Measurements from ENCODE around the gene LY6G6F.

LY6G6F gene

DNA sequence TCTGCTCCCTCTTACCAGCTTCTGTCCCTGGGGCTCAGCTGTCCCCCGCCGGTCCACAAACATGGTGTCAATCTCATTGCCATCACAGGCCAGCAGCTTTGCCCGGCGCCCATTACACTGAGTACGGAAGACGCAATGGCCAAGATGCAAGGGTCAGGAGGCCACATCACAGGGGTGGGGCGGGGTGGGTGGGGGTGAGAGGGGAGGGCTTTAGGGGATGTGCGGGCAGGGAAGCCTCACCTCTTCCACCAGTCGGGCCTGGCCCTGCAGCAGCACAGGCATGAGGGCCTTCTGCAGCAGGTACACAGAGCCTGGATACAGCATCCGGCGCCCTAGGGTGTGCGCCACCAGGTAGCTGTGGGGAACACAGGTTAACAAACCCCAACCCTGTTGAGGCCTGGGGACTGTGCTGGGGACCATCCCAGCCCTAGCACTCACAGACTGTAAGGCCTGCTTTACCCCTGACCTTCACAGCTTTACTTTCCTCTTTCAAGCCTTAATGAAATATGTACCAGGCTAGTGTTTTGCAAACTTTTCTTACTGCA lies 15.0 kb upstream of the LY6G6F start:
- no peak overlapping the region for H2BK5ac ChIP-seq (ENCODE audit: low read depth, low read length, poor library complexity)
- peaks cover 64 to 67% of the 10 kb centered on the region in 2 experiments for H3K36me3 ChIP-seq (ENCODE audit: control insufficient read depth in 1 of 2, insufficient read depth in 2 of 2, low read length in 2 of 2)
- H4K12ac ChIP-seq (ENCODE audit: low read depth, low read length) = no peak overlapping the region
- H3K23ac ChIP-seq (ENCODE audit: low read length) = no peak overlapping the region
- no peak overlapping the region for H4K8ac ChIP-seq (ENCODE audit: low read depth, low read length)
- no peak overlapping the region for H3K4me3 ChIP-seq (ENCODE audit: low read depth, low read length)
- H2AFZ ChIP-seq (ENCODE audit: insufficient read depth, low read length, poor library complexity) = no peak overlapping the region
- no peak overlapping the region for H3K18ac ChIP-seq (ENCODE audit: low read length)
- H2BK12ac ChIP-seq (ENCODE audit: low read length) = no peak overlapping the region
- H3K79me1 ChIP-seq (ENCODE audit: low read length) = peaks cover 13% of the 10 kb centered on the region
- H3K4me2 ChIP-seq (ENCODE audit: low read length) = no peak overlapping the region
- H3K9ac ChIP-seq (ENCODE audit: low read length) = no peak overlapping the region
- H2AK5ac ChIP-seq (ENCODE audit: low read length) = no peak overlapping the region
- no peak overlapping the region for H2BK120ac ChIP-seq (ENCODE audit: insufficient read depth, low read length, poor library complexity)
- H3K14ac ChIP-seq (ENCODE audit: low read length) = no peak overlapping the region
- H3K27ac ChIP-seq (ENCODE audit: low read depth, low read length) = no peak overlapping the region
- H4K91ac ChIP-seq (ENCODE audit: low read depth, low read length) = no peak overlapping the region
- DNase-seq = no peak
- H3K9me3 ChIP-seq (ENCODE audit: insufficient read depth, low read depth, low read length) = no peaks in the 10 kb centered on the region
- no peak overlapping the region for H3K4ac ChIP-seq (ENCODE audit: low read depth, low read length)
- no peaks in the 10 kb centered on the region for H3K79me2 ChIP-seq (ENCODE audit: control insufficient read depth, insufficient read depth, low read length, poor library complexity)
- peaks cover 11 to 14% of the 10 kb centered on the region in 2 experiments for H3K4me1 ChIP-seq (ENCODE audit: control insufficient read depth in 1 of 2, insufficient read depth in 2 of 2, low read length in 2 of 2)
- no peaks in the 10 kb centered on the region for H3K27me3 ChIP-seq (ENCODE audit: insufficient read depth, low read length)
- no CpG with 5 or more reads among the region's 12 CpGs for WGBS (ENCODE audit: extremely low coverage, insufficient coverage, insufficient read length)

- Histone ChIP-seq H2AFZ (ENCODE audit: insufficient read depth, low read length, poor library complexity) (no peak overlapping the region), H4K91ac (ENCODE audit: low read depth, low read length) (no peak overlapping the region), H3K36me3 (ENCODE audit: control insufficient read depth in 1 of 2, insufficient read depth in 2 of 2, low read length in 2 of 2) (peaks cover 61 to 65% of the 10 kb centered on the region in 2 experiments), H2BK5ac (ENCODE audit: low read depth, low read length, poor library complexity) (no peak overlapping the region), H2BK12ac (ENCODE audit: low read length) (no peak overlapping the region), H3K9me3 (ENCODE audit: insufficient read depth, low read depth, low read length) (no peaks in the 10 kb centered on the region), H2AK5ac (ENCODE audit: low read length) (no peak overlapping the region), H4K12ac (ENCODE audit: low read depth, low read length) (no peak overlapping the region), H3K4me3 (ENCODE audit: low read depth, low read length) (no peak overlapping the region), H3K4me2 (ENCODE audit: low read length) (no peak overlapping the region), H3K27me3 (ENCODE audit: insufficient read depth, low read length) (no peaks in the 10 kb centered on the region), H4K8ac (ENCODE audit: low read depth, low read length) (no peak overlapping the region), H3K14ac (ENCODE audit: low read length) (no peak overlapping the region), H3K27ac (ENCODE audit: low read depth, low read length) (no peak overlapping the region), H3K79me2 (ENCODE audit: control insufficient read depth, insufficient read depth, low read length, poor library complexity) (no peaks in the 10 kb centered on the region), H2BK120ac (ENCODE audit: insufficient read depth, low read length, poor library complexity) (no peak overlapping the region), H3K18ac (ENCODE audit: low read length) (no peak overlapping the region), H3K23ac (ENCODE audit: low read length) (no peak overlapping the region), H3K9ac (ENCODE audit: low read length) (no peak overlapping the region), H3K4ac (ENCODE audit: low read depth, low read length) (no peak overlapping the region), H3K4me1 (ENCODE audit: control insufficient read depth in 1 of 2, insufficient read depth in 2 of 2, low read length in 2 of 2) (peaks cover 11 to 15% of the 10 kb centered on the region in 2 experiments), H3K79me1 (ENCODE audit: low read length) (peaks cover 13% of the 10 kb centered on the region)
- DNase-seq = no peak
- no CpG with 5 or more reads among the region's 4 CpGs for whole genome bisulfite sequencing (ENCODE audit: extremely low coverage, insufficient coverage, insufficient read length)
Observed at GRCh38 chr6:31692353-31692752, 14.3 kb upstream of the LY6G6F start.

GRCh38 chr6:31692886-31693285 lies 13.8 kb upstream of the LY6G6F start:
- Histone ChIP-seq H3K79me1 (ENCODE audit: low read length) (peaks cover 13% of the 10 kb centered on the region), H3K27me3 (ENCODE audit: insufficient read depth, low read length) (no peaks in the 10 kb centered on the region), H3K4me2 (ENCODE audit: low read length) (no peak overlapping the region), H3K79me2 (ENCODE audit: control insufficient read depth, insufficient read depth, low read length, poor library complexity) (no peaks in the 10 kb centered on the region), H3K9ac (ENCODE audit: low read length) (no peak overlapping the region), H3K4ac (ENCODE audit: low read depth, low read length) (no peak overlapping the region), H2BK120ac (ENCODE audit: insufficient read depth, low read length, poor library complexity) (no peak overlapping the region), H2BK12ac (ENCODE audit: low read length) (no peak overlapping the region), H3K4me3 (ENCODE audit: low read depth, low read length) (no peak overlapping the region), H3K36me3 (ENCODE audit: control insufficient read depth in 1 of 2, insufficient read depth in 2 of 2, low read length in 2 of 2) (peaks cover 58 to 59% of the 10 kb centered on the region in 2 experiments), H3K23ac (ENCODE audit: low read length) (no peak overlapping the region), H3K4me1 (ENCODE audit: control insufficient read depth in 1 of 2, insufficient read depth in 2 of 2, low read length in 2 of 2) (peaks cover 11 to 15% of the 10 kb centered on the region in 2 experiments), H4K91ac (ENCODE audit: low read depth, low read length) (no peak overlapping the region), H4K12ac (ENCODE audit: low read depth, low read length) (no peak overlapping the region), H3K9me3 (ENCODE audit: insufficient read depth, low read depth, low read length) (no peaks in the 10 kb centered on the region), H2BK5ac (ENCODE audit: low read depth, low read length, poor library complexity) (no peak overlapping the region), H4K8ac (ENCODE audit: low read depth, low read length) (no peak overlapping the region), H3K18ac (ENCODE audit: low read length) (no peak overlapping the region), H3K27ac (ENCODE audit: low read depth, low read length) (no peak overlapping the region), H2AFZ (ENCODE audit: insufficient read depth, low read length, poor library complexity) (no peak overlapping the region), H3K14ac (ENCODE audit: low read length) (no peak overlapping the region), H2AK5ac (ENCODE audit: low read length) (no peak overlapping the region)
- no CpG with 5 or more reads among the region's 9 CpGs for WGBS (ENCODE audit: extremely low coverage, insufficient coverage, insufficient read length)
- DNase-seq = no peak

DNA sequence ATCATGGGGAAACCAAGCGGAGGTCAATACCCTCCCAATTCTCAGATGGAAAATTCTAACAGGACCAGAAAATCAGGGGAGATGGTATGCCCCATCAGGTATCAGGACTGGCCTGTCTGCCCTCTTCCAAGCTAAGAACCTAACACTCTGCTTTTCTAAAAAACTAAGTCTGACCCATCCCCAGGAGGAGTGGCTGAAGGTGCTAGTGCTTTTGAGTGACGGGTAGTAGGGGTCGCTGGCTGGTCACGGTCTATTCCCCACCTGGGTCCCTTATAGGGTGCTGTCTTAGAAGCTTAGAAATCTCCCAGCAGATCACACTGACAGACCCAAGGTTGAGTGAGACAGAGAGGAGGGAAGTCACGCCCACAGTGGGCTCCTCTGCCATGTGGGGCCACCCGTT lies 13.1 kb upstream of the LY6G6F start:
- WGBS (ENCODE audit: extremely low coverage, insufficient coverage, insufficient read length) = no CpG with 5 or more reads among the region's 6 CpGs
- H3K36me3 ChIP-seq (ENCODE audit: control insufficient read depth in 1 of 2, insufficient read depth in 2 of 2, low read length in 2 of 2) = peaks cover 51 to 53% of the 10 kb centered on the region in 2 experiments
- no peak overlapping the region for H3K4me3 ChIP-seq (ENCODE audit: low read depth, low read length)
- H3K79me1 ChIP-seq (ENCODE audit: low read length) = peaks cover 13% of the 10 kb centered on the region
- H2AFZ ChIP-seq (ENCODE audit: insufficient read depth, low read length, poor library complexity) = no peak overlapping the region
- no peak overlapping the region for H3K4ac ChIP-seq (ENCODE audit: low read depth, low read length)
- H3K27me3 ChIP-seq (ENCODE audit: insufficient read depth, low read length) = no peaks in the 10 kb centered on the region
- H3K4me1 ChIP-seq (ENCODE audit: control insufficient read depth in 1 of 2, insufficient read depth in 2 of 2, low read length in 2 of 2) = peaks cover 11 to 15% of the 10 kb centered on the region in 2 experiments
- H2BK5ac ChIP-seq (ENCODE audit: low read depth, low read length, poor library complexity) = no peak overlapping the region
- no peak overlapping the region for H3K23ac ChIP-seq (ENCODE audit: low read length)
- no peak overlapping the region for H4K91ac ChIP-seq (ENCODE audit: low read depth, low read length)
- H3K9me3 ChIP-seq (ENCODE audit: insufficient read depth, low read depth, low read length) = no peaks in the 10 kb centered on the region
- no peak overlapping the region for H3K18ac ChIP-seq (ENCODE audit: low read length)
- no peak overlapping the region for H4K12ac ChIP-seq (ENCODE audit: low read depth, low read length)
- no peaks in the 10 kb centered on the region for H3K79me2 ChIP-seq (ENCODE audit: control insufficient read depth, insufficient read depth, low read length, poor library complexity)
- H4K8ac ChIP-seq (ENCODE audit: low read depth, low read length) = no peak overlapping the region
- no peak overlapping the region for H3K9ac ChIP-seq (ENCODE audit: low read length)
- no peak overlapping the region for H3K27ac ChIP-seq (ENCODE audit: low read depth, low read length)
- no peak overlapping the region for H2AK5ac ChIP-seq (ENCODE audit: low read length)
- H3K4me2 ChIP-seq (ENCODE audit: low read length) = no peak overlapping the region
- H2BK120ac ChIP-seq (ENCODE audit: insufficient read depth, low read length, poor library complexity) = no peak overlapping the region
- H3K14ac ChIP-seq (ENCODE audit: low read length) = no peak overlapping the region
- no peak for DNase-seq
- no peak overlapping the region for H2BK12ac ChIP-seq (ENCODE audit: low read length)

Data from trophoblast cell (in vitro differentiated cells and primary cell).